Dermis microvascular lymphatic vessel endothelial cell (primary cell): ENCODE data around the gene MRTFA. TPM values are rescaled to one million over a fixed set of nuclear protein-coding genes. Genes with fewer than 3 reads are reported as not detected.
A peak's percentile ranks its signal among the peaks of the same experiment; 100 is the strongest.

Experiments
- DNase-seq, 2 donors: peaks; one replicate each; pipeline versions ENCODE4 v3.0.0 to v3.0.0-alpha.2; 2010; ENCODE audit warnings: low read depth in 2 of 2
- total RNA-seq: library from RNA; depleted of rRNA; stranded (reverse); fragments of >200 nt; gene quantifications from 2 replicates; pipeline ENCODE4 v1.2.1, GENCODE V29; 2014

The MRTFA gene
- total RNA-seq, 1 donor from 2014 or later, result 12.8 TPM

- no peak for DNase-seq
Measured at GRCh38 chr22:40432157-40432556, 204.4 kb downstream of the MRTFA start.

GRCh38 chr22:40430991-40431390, 205.5 kb downstream of the MRTFA start:
- DNase-seq, result no peak

- DNase-seq, result no peak
Measured at GRCh38 chr22:40429481-40429880, 207.0 kb downstream of the MRTFA start.

GRCh38 chr22:40428796-40429195, 207.7 kb downstream of the MRTFA start:
- DNase-seq, result no peak

GRCh38 chr22:40426594-40427333, 209.8 kb downstream of the MRTFA start:
- DNase-seq, result peak; percentile 14 to 73

GRCh38 chr22:40425082-40425481, 211.4 kb downstream of the MRTFA start:
- DNase-seq, result no peak

GRCh38 chr22:40423882-40424640, 212.5 kb downstream of the MRTFA start:
- no peak for DNase-seq

GRCh38 chr22:40423310-40423688, 213.2 kb downstream of the MRTFA start:
- DNase-seq, result no peak

- no peak for DNase-seq
Measured at GRCh38 chr22:40422558-40423309, 213.8 kb downstream of the MRTFA start.

- no peak for DNase-seq
Measured at GRCh38 chr22:40421941-40422340, 214.6 kb downstream of the MRTFA start.

- DNase-seq, result no peak
Measured at GRCh38 chr22:40421082-40421350, 215.5 kb downstream of the MRTFA start.

- DNase-seq, result no peak
Measured at GRCh38 chr22:40420341-40421081, 216.0 kb downstream of the MRTFA start.

GRCh38 chr22:40419718-40420117, 216.8 kb downstream of the MRTFA start:
- DNase-seq, result no peak

- no peak for DNase-seq
Measured at GRCh38 chr22:40418366-40419201, 217.9 kb downstream of the MRTFA start.

GRCh38 chr22:40417881-40418280, 218.6 kb downstream of the MRTFA start:
- DNase-seq, result no peak

- DNase-seq, result no peak
Measured at GRCh38 chr22:40417041-40417440, 219.5 kb downstream of the MRTFA start.

- no peak for DNase-seq
Measured at GRCh38 chr22:40416636-40417035, 219.9 kb downstream of the MRTFA start.

- DNase-seq, result no peak
Measured at GRCh38 chr22:40416267-40416570, 220.3 kb downstream of the MRTFA start.

- no peak for DNase-seq
Measured at GRCh38 chr22:40415531-40416266, 220.8 kb downstream of the MRTFA start.

- DNase-seq, result no peak
Measured at GRCh38 chr22:40414838-40415505, 221.5 kb downstream of the MRTFA start.
